Lower lobe of right lung (tissue), 2 donors: ENCODE results near the gene CHGA. TPM values are rescaled to one million over a fixed set of nuclear protein-coding genes. Genes with fewer than 3 reads are reported as not detected.

Experiments
- ATAC-seq, 2 donors: fragments of 200-7000 bp; cut with Tn5 transposase; one replicate each; pipeline ENCODE4 v1.9.1; 2020 to 2022; ENCODE audit warnings: mild to moderate bottlenecking in 2 of 2, moderate library complexity in 2 of 2
- DNase-seq: peaks from one replicate; pipeline ENCODE4 v3.0.0-alpha.2; 2020
- H3K27ac ChIP-seq: fragments of 200-600 bp; one replicate; pipeline ENCODE4 v1.8.0; 2022
- H3K27me3 ChIP-seq: fragments of 200-600 bp; one replicate; pipeline ENCODE4 v1.8.0; 2022; ENCODE audit warnings: low read depth
- H3K36me3 ChIP-seq: fragments of 200-600 bp; one replicate; pipeline ENCODE4 v1.8.0; 2022; ENCODE audit warnings: mild to moderate bottlenecking
- H3K4me1 ChIP-seq: fragments of 200-600 bp; one replicate; pipeline ENCODE4 v1.8.0; 2022
- H3K4me3 ChIP-seq: fragments of 200-600 bp; one replicate; pipeline ENCODE4 v1.8.0; 2022; ENCODE audit warnings: mild to moderate bottlenecking
- H3K9me3 ChIP-seq: fragments of 200-600 bp; one replicate; pipeline ENCODE4 v1.8.0; 2022
- CTCF ChIP-seq: fragments of 200-600 bp; IDR thresholded peaks from one replicate; pipeline ENCODE4 v1.8.0; 2022; ENCODE audit warnings: antibody characterized with exemption, mild to moderate bottlenecking
- intact Hi-C: fragments of 100-400 bp; cut with DNase I; formaldehyde crosslinking; loops from one replicate; pipeline ENCODE4 v1.11.0; 2022
- total RNA-seq: library from RNA; stranded (reverse); fragmentation: NEBNext Ultra II Directional; extraction: Animal tissue kit (Norgen Biotek cat#: 25700); gene quantifications from one replicate; pipeline ENCODE4 v1.2.1, GENCODE V29; 2021
- donor health status: DM: no; HTN: yes; CAD: no; lungs with severe emphysema.

Gene CHGA
- total RNA-seq, 1 donor from 2014 or later, result 0.71 TPM

GRCh38 chr14:92930737-92931602 lies 8.0 kb downstream of the CHGA start:
- intact Hi-C loops, result no loop called here
- peaks cover 4% of the 10 kb centered on the region for H3K36me3 ChIP-seq
- no peak overlapping the region for H3K27ac ChIP-seq
- no peak for DNase-seq
- H3K4me1 ChIP-seq, result no peaks in the 10 kb centered on the region
- TF ChIP-seq CTCF, result no peak
- ATAC-seq, result no peak
- H3K9me3 ChIP-seq, result no peaks in the 10 kb centered on the region
- H3K27me3 ChIP-seq, result no peaks in the 10 kb centered on the region
- H3K4me3 ChIP-seq, result no peak overlapping the region

- no peak for TF ChIP-seq CTCF
- Histone ChIP-seq H3K27me3 (no peaks in the 10 kb centered on the region), H3K27ac (no peak overlapping the region), H3K4me3 (no peak overlapping the region), H3K4me1 (no peaks in the 10 kb centered on the region), H3K9me3 (no peaks in the 10 kb centered on the region), H3K36me3 (peaks cover 13% of the 10 kb centered on the region)
- DNase-seq, result no peak
- no peak for ATAC-seq
- intact Hi-C loops, result no loop called here
Observed at GRCh38 chr14:92931681-92932447, 8.9 kb downstream of the CHGA start.

GRCh38 chr14:92932448-92933395 lies 9.8 kb downstream of the CHGA start:
- H3K27ac ChIP-seq, result no peak overlapping the region
- intact Hi-C loops, result no loop called here
- peaks cover 19% of the 10 kb centered on the region for H3K36me3 ChIP-seq
- no peaks in the 10 kb centered on the region for H3K4me1 ChIP-seq
- no peak for ATAC-seq
- no peaks in the 10 kb centered on the region for H3K27me3 ChIP-seq
- no peak for TF ChIP-seq CTCF
- no peak for DNase-seq
- H3K9me3 ChIP-seq, result no peaks in the 10 kb centered on the region
- no peak overlapping the region for H3K4me3 ChIP-seq

GRCh38 chr14:92933481-92933880 lies 10.5 kb downstream of the CHGA start:
- no peak for ATAC-seq
- DNase-seq, result no peak
- no peak for TF ChIP-seq CTCF

More at GRCh38 chr14:92933481-92933880, 10.5 kb downstream of the CHGA start:
- Histone ChIP-seq H3K36me3 (peaks cover 19% of the 10 kb centered on the region), H3K27me3 (no peaks in the 10 kb centered on the region), H3K4me3 (no peak overlapping the region), H3K9me3 (no peaks in the 10 kb centered on the region), H3K4me1 (no peaks in the 10 kb centered on the region), H3K27ac (no peak overlapping the region)
- intact Hi-C loops, result no loop called here
